Muscle of leg (tissue), 11 donors: ENCODE measurements around the gene MANBA. TPM values are rescaled to one million over a fixed set of nuclear protein-coding genes. Genes with fewer than 3 reads are reported as not detected.

Experiments used
- DNase-seq: peaks from one replicate; pipeline ENCODE4 v3.0.0; 2013
- H3K27ac ChIP-seq: one replicate; pipeline ENCODE4 v1.5.1; 2013; ENCODE audit warnings: mild to moderate bottlenecking, low read length, control low read depth
- H3K27me3 ChIP-seq: one replicate; pipeline ENCODE4 v1.6.1; 2013; ENCODE audit warnings: low read length; ENCODE audit not compliant: control insufficient read depth, insufficient read depth
- H3K36me3 ChIP-seq: one replicate; pipeline ENCODE4 v1.6.1; 2013; ENCODE audit warnings: low read length; ENCODE audit not compliant: control insufficient read depth, insufficient read depth
- H3K4me1 ChIP-seq: one replicate; pipeline ENCODE4 v1.6.1; 2013; ENCODE audit warnings: low read length; ENCODE audit not compliant: control insufficient read depth, insufficient read depth
- H3K4me3 ChIP-seq: one replicate; pipeline ENCODE4 v1.5.1; 2013; ENCODE audit warnings: low read length, control low read depth
- H3K9me3 ChIP-seq: replicated peaks from 2 replicates; pipeline ENCODE4 v1.6.1; 2013; ENCODE audit warnings: low read depth, low read length; ENCODE audit not compliant: control insufficient read depth
- WGBS: methylation state at CpG from one replicate; pipeline ENCODE4 v1.1.5; 2013; ENCODE audit warnings: missing lambda C conversion rate; ENCODE audit not compliant: insufficient coverage; 5-methylcytosine and 5-hydroxymethylcytosine counted together
- polyA plus RNA-seq, 8 donors: library from polyadenylated mRNA; unstranded; fragments of 120-200 nt; gene quantifications; one replicate each; pipeline versions ENCODE4 v1.2.1 to v1.2.3, GENCODE V29; 2013; ENCODE audit warnings: inconsistent platforms in 1 of 8, low replicate concordance in 1 of 8; ENCODE audit not compliant: insufficient read length in 8 of 8, insufficient read depth in 1 of 8
- total RNA-seq: library from RNA; stranded (reverse); fragments of 120-200 nt; gene quantifications from one replicate; pipeline ENCODE4 v1.2.4, GENCODE V29; 2013

The MANBA gene
- total and polyA plus RNA-seq, 9 donors = 7.7 to 25.8 (median 10.8) TPM

- no peak for DNase-seq
- WGBS = no CpG with 5 or more reads among the region's 3 CpGs
Observed at GRCh38 chr4:102685768-102686167, 75.0 kb downstream of the MANBA start.

GRCh38 chr4:102684610-102685052 lies 76.1 kb downstream of the MANBA start:
- Histone ChIP-seq H3K27me3 (no peaks in the 10 kb centered on the region), H3K9me3 (no peaks in the 10 kb centered on the region), H3K36me3 (no peaks in the 10 kb centered on the region), H3K27ac (no peak overlapping the region), H3K4me1 (no peaks in the 10 kb centered on the region), H3K4me3 (no peak overlapping the region)
- WGBS = 83% methylated on average over 2 of the region's 4 CpGs
- no peak for DNase-seq

More at GRCh38 chr4:102685768-102686167, 75.0 kb downstream of the MANBA start:
- Histone ChIP-seq H3K9me3 (no peaks in the 10 kb centered on the region), H3K4me1 (no peaks in the 10 kb centered on the region), H3K4me3 (no peak overlapping the region), H3K27ac (no peak overlapping the region), H3K27me3 (no peaks in the 10 kb centered on the region), H3K36me3 (no peaks in the 10 kb centered on the region)

- WGBS = 89% methylated on average over 1 of the region's 5 CpGs
- Histone ChIP-seq H3K27me3 (no peaks in the 10 kb centered on the region), H3K9me3 (no peaks in the 10 kb centered on the region), H3K36me3 (no peaks in the 10 kb centered on the region), H3K27ac (no peak overlapping the region), H3K4me3 (no peak overlapping the region), H3K4me1 (no peaks in the 10 kb centered on the region)
- DNase-seq = no peak
Observed at GRCh38 chr4:102683881-102684609, 76.7 kb downstream of the MANBA start.

DNA sequence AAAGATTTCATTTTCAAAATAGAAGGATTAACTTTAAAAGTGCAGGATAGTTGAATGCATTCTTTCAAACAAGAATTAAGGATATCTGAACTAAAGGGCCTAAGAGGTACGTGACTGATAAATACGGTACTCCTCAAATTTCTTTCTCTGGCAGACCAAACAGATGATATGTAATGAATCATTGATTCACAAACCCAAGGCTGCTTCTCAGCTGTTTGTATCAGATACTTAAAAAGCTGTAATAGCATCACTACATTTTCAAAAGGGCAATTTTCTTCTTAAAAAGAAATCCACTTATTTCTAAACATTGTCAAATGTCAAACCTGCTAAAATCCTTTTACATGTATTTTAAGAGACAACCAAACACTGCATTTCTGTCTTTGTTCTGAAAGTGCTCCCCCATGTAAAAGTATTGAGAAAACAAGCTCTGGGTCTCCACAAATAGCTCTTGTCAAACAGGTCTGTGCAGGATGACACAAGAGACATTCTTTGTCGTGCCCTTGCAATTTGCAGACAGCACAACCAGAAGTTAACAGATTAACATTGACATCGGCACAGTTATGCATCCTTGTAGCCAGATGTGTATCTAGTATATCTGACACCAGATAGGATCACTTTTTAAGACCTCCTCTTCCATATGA lies 82.0 kb downstream of the MANBA start:
- Histone ChIP-seq H3K27me3 (no peaks in the 10 kb centered on the region), H3K4me1 (no peaks in the 10 kb centered on the region), H3K27ac (no peak overlapping the region), H3K36me3 (no peaks in the 10 kb centered on the region), H3K9me3 (no peaks in the 10 kb centered on the region), H3K4me3 (no peak overlapping the region)
- DNase-seq = no peak
- WGBS = no CpG with 5 or more reads among the region's 4 CpGs

- H3K9me3 ChIP-seq = no peaks in the 10 kb centered on the region
- H3K27ac ChIP-seq = no peak overlapping the region
- H3K27me3 ChIP-seq = no peaks in the 10 kb centered on the region
- DNase-seq = no peak
- no peaks in the 10 kb centered on the region for H3K36me3 ChIP-seq
- no peaks in the 10 kb centered on the region for H3K4me1 ChIP-seq
- H3K4me3 ChIP-seq = no peak overlapping the region
- WGBS = no CpG with 5 or more reads among the region's 2 CpGs
Observed at GRCh38 chr4:102678107-102678506, 82.7 kb downstream of the MANBA start.

DNA sequence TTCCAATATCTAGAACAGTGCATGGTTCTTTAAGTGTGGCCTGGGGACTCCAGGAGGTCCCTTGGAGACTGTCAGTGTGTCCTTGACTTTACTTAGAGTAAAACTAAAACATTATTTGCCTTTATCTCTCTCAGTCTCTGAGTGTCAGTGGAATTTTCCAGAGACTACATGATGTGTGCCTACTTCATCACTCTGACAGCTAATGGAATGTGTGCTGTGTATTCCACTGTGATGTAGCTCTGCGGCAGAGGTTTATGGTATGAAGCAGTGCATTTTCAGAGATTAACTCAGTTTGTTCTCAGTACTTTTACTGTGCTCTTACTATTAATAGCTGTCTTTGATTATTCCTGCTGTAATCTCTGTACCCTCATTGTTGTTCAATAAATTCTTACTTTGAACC lies 85.6 kb downstream of the MANBA start:
- no peak overlapping the region for H3K27ac ChIP-seq
- WGBS = no CpG with 5 or more reads among the region's 1 CpG
- no peak for DNase-seq

DNA sequence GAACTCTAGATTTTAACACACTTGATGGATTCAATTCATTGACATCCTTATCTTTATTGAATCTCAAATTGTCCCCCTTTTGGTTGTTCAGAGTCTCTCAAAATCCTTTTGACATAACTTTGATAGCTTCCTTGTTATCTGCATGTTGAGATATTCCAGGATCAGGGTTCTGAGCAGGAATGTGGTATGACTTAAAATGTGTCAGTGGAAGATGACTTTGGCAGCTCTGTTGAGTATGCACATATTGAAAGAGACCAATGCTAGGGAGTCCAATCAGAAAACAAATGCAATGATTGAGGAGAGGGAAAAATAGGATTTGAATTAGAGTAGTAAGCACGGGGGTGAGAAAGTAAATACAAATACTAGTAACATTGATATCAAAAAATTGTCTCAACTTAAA lies 93.8 kb downstream of the MANBA start:
- H3K27ac ChIP-seq = no peak overlapping the region

More for the DNA sequence above, 85.6 kb downstream of the MANBA start:
- Histone ChIP-seq H3K4me1 (no peaks in the 10 kb centered on the region), H3K27me3 (no peaks in the 10 kb centered on the region), H3K4me3 (no peak overlapping the region), H3K9me3 (no peaks in the 10 kb centered on the region), H3K36me3 (no peaks in the 10 kb centered on the region)

DNA sequence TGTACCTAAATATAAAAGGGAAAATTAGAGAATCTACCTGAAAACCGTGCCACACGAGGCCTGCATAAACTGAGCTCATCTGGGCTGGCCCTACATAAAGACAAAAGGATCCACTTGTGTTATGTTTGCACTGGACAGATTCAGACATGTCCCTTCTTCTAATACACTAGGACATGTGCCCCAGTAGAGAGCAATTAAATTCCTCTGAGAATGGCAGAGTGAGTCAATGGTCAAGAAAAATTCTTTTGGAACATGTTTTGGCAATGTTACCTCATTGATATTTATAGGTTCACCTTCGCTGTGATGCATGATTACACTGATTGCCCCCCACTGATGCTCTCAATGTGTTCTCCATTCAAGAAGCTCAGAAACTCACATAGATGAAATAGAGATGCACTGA lies 95.2 kb downstream of the MANBA start:
- 50% methylated on average over 1 of the region's 3 CpGs for WGBS
- H3K27ac ChIP-seq = no peak overlapping the region
- no peaks in the 10 kb centered on the region for H3K27me3 ChIP-seq
- no peak for DNase-seq
- no peaks in the 10 kb centered on the region for H3K4me1 ChIP-seq
- H3K36me3 ChIP-seq = peaks cover 3% of the 10 kb centered on the region
- no peak overlapping the region for H3K4me3 ChIP-seq
- H3K9me3 ChIP-seq = no peaks in the 10 kb centered on the region

More for the DNA sequence above, 93.8 kb downstream of the MANBA start:
- no peaks in the 10 kb centered on the region for H3K9me3 ChIP-seq
- DNase-seq = no peak
- H3K36me3 ChIP-seq = peaks cover 3% of the 10 kb centered on the region
- no peaks in the 10 kb centered on the region for H3K4me1 ChIP-seq
- H3K27me3 ChIP-seq = no peaks in the 10 kb centered on the region
- no CpG with 5 or more reads among the region's 1 CpG for WGBS
- no peak overlapping the region for H3K4me3 ChIP-seq

- peaks cover 3% of the 10 kb centered on the region for H3K36me3 ChIP-seq
Observed at GRCh38 chr4:102663073-102663472, 97.7 kb downstream of the MANBA start.

GRCh38 chr4:102657206-102657605 lies 103.6 kb downstream of the MANBA start:
- H3K27ac ChIP-seq = no peak overlapping the region

More at GRCh38 chr4:102663073-102663472, 97.7 kb downstream of the MANBA start:
- Histone ChIP-seq H3K4me1 (no peaks in the 10 kb centered on the region), H3K9me3 (no peaks in the 10 kb centered on the region), H3K27ac (no peak overlapping the region), H3K4me3 (no peak overlapping the region), H3K27me3 (no peaks in the 10 kb centered on the region)
- DNase-seq = no peak
- WGBS = no CpG with 5 or more reads among the region's 1 CpG

More at GRCh38 chr4:102657206-102657605, 103.6 kb downstream of the MANBA start:
- H3K27me3 ChIP-seq = no peaks in the 10 kb centered on the region
- WGBS = no CpG with 5 or more reads among the region's 5 CpGs
- no peaks in the 10 kb centered on the region for H3K4me1 ChIP-seq
- no peaks in the 10 kb centered on the region for H3K36me3 ChIP-seq
- no peak overlapping the region for H3K4me3 ChIP-seq
- no peaks in the 10 kb centered on the region for H3K9me3 ChIP-seq
- DNase-seq = no peak
